Right lobe of liver (tissue), 6 donors: Measurements from ENCODE around the gene NEURL3. TPM values are rescaled to one million over a fixed set of nuclear protein-coding genes. Genes with fewer than 3 reads are reported as not detected.
A peak's percentile ranks its signal among the peaks of the same experiment; 100 is the strongest.

Source experiments
- ATAC-seq, 4 donors: fragments of 200-7000 bp; cut with Tn5 transposase; one replicate each; pipeline ENCODE4 v1.9.1; 2020; ENCODE audit warnings: mild to moderate bottlenecking in 4 of 4, moderate library complexity in 4 of 4
- DNase-seq, 3 donors: peaks; one replicate each; pipeline ENCODE4 v3.0.0-alpha.2; 2020
- H3K27ac ChIP-seq, 3 donors: fragments of 200-600 bp; one replicate each; pipeline ENCODE4 v1.8.0; 2022
- H3K27me3 ChIP-seq, 2 donors: fragments of 200-600 bp; one replicate each; pipeline ENCODE4 v1.8.0; 2022
- H3K36me3 ChIP-seq, 4 donors: fragments of 200-600 bp; sonication (generic) in 1 of 4; one replicate each; pipeline versions ENCODE4 v1.5.1 to v1.8.0; 2017 to 2022; ENCODE audit warnings: control low read depth in 1 of 4
- H3K4me1 ChIP-seq, 4 donors: fragments of 200-600 bp; sonication (generic) in 1 of 4; one replicate each; pipeline versions ENCODE4 v1.5.1 to v1.8.0; 2017 to 2022; ENCODE audit warnings: control low read depth in 1 of 4
- H3K4me3 ChIP-seq, 3 donors: fragments of 200-600 bp; one replicate each; pipeline ENCODE4 v1.8.0; 2022
- H3K9me3 ChIP-seq, 4 donors: fragments of 200-600 bp; sonication (generic) in 1 of 4; one replicate each; pipeline versions ENCODE4 v1.5.1 to v1.8.0; 2017 to 2022; ENCODE audit warnings: control low read depth in 1 of 4
- CTCF ChIP-seq, 4 donors: fragments of 200-600 bp in 3 of 4; fragments of 450-650 bp in 1 of 4; IDR thresholded peaks; one replicate each; pipeline versions ENCODE4 v1.5.1 to v1.8.0; 2016 to 2022; ENCODE audit warnings: antibody characterized with exemption in 4 of 4, mild to moderate bottlenecking in 2 of 4
- POLR2A ChIP-seq: fragments of 450-650 bp; IDR thresholded peaks from one replicate; pipeline ENCODE4 v1.6.1; 2017; ENCODE audit warnings: antibody characterized with exemption, mild to moderate bottlenecking
- WGBS: methylation state at CpG from one replicate; pipeline ENCODE4 v1.1.6; 2018; ENCODE audit warnings: low coverage, low lambda C conversion rate; ENCODE audit not compliant: insufficient coverage; ENCODE audit errors: missing lambda C conversion rate; 5-methylcytosine and 5-hydroxymethylcytosine counted together
- intact Hi-C, 2 donors: fragments of 100-400 bp; cut with DNase I; formaldehyde crosslinking; loops; one replicate each; pipeline versions ENCODE4 v1.11.2 to v1.14.1; 2022
- total RNA-seq, 6 experiments: library from RNA; depleted of rRNA in 2 of 6; stranded (reverse); fragments of >200 nt in 2 of 6; fragmentation: NEBNext Ultra II Directional in 3 of 6; extraction: Animal tissue kit (Norgen Biotek cat#: 25700) in 3 of 6; gene quantifications; one replicate each; pipeline versions ENCODE4 v1.1.0 to v1.2.4, GENCODE V29; 2016 to 2023
- donor health status: DM: no; HTN: yes; CAD: no.
- donor health status: DM: no; HTN: no; CAD: no.
- donor health status: DM: no; HTN: no; CAD: no.
- donor health status: DM: no; HTN: yes; CAD: no.
- donor health status: DM: no; HTN: yes; CAD: no.

The NEURL3 gene
- total RNA-seq, 6 experiments from 2014 or later = 0.23 to 3.0 (median 1.4) TPM

- Histone ChIP-seq H3K36me3 (no peaks in the 10 kb centered on the region), H3K27ac (no peak overlapping the region), H3K4me1 (peaks cover 0 to 21% (median 9%) of the 10 kb centered on the region in 4 donors), H3K4me3 (no peak overlapping the region), H3K9me3 (no peaks in the 10 kb centered on the region), H3K27me3 (no peaks in the 10 kb centered on the region)
- no peak for TF ChIP-seq POLR2A
- TF ChIP-seq CTCF (IDR thresholded peaks at IDR 0.05) = no peak
- ATAC-seq (no peak), DNase-seq (no peak)
- WGBS = 56% methylated on average over 5 of the region's 6 CpGs
- intact Hi-C loops = no loop called here
Measured at GRCh38 chr2:96510931-96511595, 5.9 kb upstream of the NEURL3 start.

DNA sequence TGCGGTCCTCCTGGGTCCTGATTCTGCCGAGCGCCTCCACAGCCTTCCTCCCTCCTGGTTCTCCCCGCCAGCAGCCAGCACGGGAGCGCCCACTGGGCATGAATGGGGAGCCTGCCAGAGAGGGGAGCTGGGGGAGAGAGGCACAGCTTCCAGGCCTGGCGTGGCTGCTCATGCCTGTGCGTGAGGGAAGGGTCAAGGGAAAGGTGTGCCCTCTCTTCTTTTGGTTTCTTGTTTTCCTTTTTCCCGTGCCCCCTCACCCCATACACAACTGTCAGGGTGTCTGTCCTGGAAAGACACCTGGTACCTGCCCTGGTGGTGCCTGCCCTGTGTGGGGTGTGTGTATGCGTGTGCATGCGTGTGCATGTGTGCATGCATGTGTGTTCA lies 4.7 kb upstream of the NEURL3 start:
- 58% methylated on average over 2 of the region's 11 CpGs for WGBS
- Histone ChIP-seq H3K27me3 (no peaks in the 10 kb centered on the region), H3K4me1 (peaks cover 0 to 31% (median 16%) of the 10 kb centered on the region in 4 donors), H3K4me3 (no peak overlapping the region), H3K9me3 (no peaks in the 10 kb centered on the region), H3K27ac (no peak overlapping the region), H3K36me3 (no peaks in the 10 kb centered on the region)
- no peak for DNase-seq
- TF ChIP-seq POLR2A (no peak), CTCF (IDR thresholded peaks at IDR 0.05) (no peak)
- no peak for ATAC-seq
- intact Hi-C loops = loop anchor here (5.0 to 10.0 kb wide), 3 partner anchors 38 to 355 kb away; no protein-coding TSS in a partner anchor

DNA sequence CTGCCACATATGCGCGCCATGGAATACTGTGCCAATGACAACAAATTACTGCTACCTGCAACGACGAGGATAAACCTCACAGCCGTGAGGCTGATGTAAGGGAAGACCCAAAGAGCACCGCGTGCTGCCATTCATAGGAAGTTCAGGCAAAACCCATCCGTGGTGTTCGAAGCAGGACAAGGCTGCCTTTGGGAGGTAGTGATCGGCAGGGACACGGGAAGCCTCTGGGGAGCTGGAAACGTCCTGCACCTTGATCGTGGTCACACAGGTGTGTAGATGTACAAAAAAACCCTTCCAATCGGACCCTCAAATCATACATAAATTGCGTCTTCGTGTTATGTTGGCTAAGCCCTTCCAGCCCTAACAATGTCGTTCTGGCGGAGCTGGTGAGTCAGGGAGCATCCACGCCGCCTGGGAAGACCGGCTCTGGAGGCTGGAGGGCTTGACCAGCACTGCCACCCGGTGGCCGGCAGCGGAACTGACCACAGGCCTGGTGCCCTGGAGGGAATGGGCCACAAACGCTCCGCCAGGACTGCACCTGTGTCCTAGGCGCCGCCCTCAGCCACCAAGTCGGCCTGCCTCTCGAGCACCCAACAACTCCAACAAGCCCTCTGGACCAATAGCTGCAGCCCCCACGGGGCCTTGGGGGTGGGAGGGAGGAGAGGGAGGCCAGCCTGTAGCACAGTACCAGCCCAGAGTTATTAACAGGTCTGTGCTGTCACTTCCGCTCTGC lies 4.1 kb upstream of the NEURL3 start:
- intact Hi-C loops = loop anchor here (5.0 to 10.0 kb wide), 3 partner anchors 37 to 354 kb away; no protein-coding TSS in a partner anchor
- H3K27ac ChIP-seq = no peak overlapping the region
- peak; percentile 89 to 91 (median 90) for DNase-seq
- H3K4me3 ChIP-seq = no peak overlapping the region
- H3K9me3 ChIP-seq = no peaks in the 10 kb centered on the region
- 33% methylated on average over 15 of the region's 32 CpGs for WGBS
- peaks cover 0 to 33% (median 17%) of the 10 kb centered on the region in 4 donors for H3K4me1 ChIP-seq
- H3K36me3 ChIP-seq = no peaks in the 10 kb centered on the region
- no peaks in the 10 kb centered on the region for H3K27me3 ChIP-seq
- peak; percentile 85 to 90 (median 87) for ATAC-seq
- no peak for TF ChIP-seq POLR2A
- TF ChIP-seq CTCF (IDR thresholded peaks at IDR 0.05) = peak; percentile 97 to 99 (median 98)

GRCh38 chr2:96508521-96509113 lies 3.5 kb upstream of the NEURL3 start:
- Histone ChIP-seq H3K4me1 (peaks cover 0 to 33% (median 17%) of the 10 kb centered on the region in 4 donors), H3K27ac (no peak overlapping the region), H3K36me3 (no peaks in the 10 kb centered on the region), H3K4me3 (no peak overlapping the region), H3K27me3 (no peaks in the 10 kb centered on the region), H3K9me3 (no peaks in the 10 kb centered on the region)
- ATAC-seq = no peak
- 40% methylated on average over 2 of the region's 26 CpGs for WGBS
- no peak for TF ChIP-seq POLR2A
- TF ChIP-seq CTCF (IDR thresholded peaks at IDR 0.05) = no peak
- intact Hi-C loops = loop anchor here (5.0 to 10.0 kb wide), 3 partner anchors 36 to 354 kb away; no protein-coding TSS in a partner anchor
- no peak for DNase-seq
